Measurements from ENCODE around the gene NEAT1.

The NEAT1 gene

DNA sequence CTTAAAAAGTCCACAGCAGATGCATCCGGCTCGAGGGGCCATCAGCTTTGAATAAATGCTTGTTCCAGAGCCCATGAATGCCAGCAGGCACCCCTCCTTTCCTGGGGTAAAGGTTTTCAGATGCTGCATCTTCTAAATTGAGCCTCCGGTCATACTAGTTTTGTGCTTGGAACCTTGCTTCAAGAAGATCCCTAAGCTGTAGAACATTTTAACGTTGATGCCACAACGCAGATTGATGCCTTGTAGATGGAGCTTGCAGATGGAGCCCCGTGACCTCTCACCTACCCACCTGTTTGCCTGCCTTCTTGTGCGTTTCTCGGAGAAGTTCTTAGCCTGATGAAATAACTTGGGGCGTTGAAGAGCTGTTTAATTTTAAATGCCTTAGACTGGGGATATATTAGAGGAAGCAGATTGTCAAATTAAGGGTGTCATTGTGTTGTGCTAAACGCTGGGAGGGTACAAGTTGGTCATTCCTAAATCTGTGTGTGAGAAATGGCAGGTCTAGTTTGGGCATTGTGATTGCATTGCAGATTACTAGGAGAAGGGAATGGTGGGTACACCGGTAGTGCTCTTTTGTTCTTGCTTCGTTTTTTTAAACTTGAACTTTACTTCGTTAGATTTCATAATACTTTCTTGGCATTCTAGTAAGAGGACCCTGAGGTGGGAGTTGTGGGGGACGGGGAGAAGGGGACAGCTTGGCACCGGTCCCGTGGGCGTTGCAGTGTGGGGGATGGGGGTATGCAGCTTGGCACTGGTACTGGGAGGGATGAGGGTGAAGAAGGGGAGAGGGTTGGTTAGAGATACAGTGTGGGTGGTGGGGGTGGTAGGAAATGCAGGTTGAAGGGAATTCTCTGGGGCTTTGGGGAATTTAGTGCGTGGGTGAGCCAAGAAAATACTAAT, 1.9 kb downstream of the NEAT1 start:
- peak; percentile 35 to 83 (median 79) for DNase-seq

- peak; percentile 91 to 95 (median 92) for DNase-seq
Observed at GRCh38 chr11:65425105-65425970, 2.7 kb downstream of the NEAT1 start.

DNA sequence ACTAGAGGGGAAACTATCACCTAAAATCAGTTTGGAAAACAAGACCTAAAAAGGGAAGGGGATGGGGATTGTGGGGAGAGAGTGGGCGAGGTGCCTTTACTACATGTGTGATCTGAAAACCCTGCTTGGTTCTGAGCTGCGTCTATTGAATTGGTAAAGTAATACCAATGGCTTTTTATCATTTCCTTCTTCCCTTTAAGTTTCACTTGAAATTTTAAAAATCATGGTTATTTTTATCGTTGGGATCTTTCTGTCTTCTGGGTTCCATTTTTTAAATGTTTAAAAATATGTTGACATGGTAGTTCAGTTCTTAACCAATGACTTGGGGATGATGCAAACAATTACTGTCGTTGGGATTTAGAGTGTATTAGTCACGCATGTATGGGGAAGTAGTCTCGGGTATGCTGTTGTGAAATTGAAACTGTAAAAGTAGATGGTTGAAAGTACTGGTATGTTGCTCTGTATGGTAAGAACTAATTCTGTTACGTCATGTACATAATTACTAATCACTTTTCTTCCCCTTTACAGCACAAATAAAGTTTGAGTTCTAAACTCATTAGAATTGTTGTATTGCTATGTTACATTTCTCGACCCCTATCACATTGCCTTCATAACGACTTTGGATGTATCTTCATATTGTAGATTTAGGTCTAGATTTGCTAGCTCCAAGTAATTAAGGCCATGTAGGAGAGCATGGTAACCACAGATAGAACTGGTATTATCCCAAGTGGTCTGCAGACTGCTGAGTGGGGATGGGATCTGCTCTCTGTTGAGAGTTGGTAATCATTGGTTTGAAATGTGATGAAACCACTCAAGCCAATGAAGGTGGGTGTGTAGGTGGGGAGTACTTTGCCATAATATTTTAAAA, 3.6 kb downstream of the NEAT1 start:
- peak; percentile 77 to 97 (median 96) for DNase-seq

- DNase-seq: peak; percentile 66 to 75 (median 68)
Observed at GRCh38 chr11:65426839-65427690, 4.5 kb downstream of the NEAT1 start.

DNA sequence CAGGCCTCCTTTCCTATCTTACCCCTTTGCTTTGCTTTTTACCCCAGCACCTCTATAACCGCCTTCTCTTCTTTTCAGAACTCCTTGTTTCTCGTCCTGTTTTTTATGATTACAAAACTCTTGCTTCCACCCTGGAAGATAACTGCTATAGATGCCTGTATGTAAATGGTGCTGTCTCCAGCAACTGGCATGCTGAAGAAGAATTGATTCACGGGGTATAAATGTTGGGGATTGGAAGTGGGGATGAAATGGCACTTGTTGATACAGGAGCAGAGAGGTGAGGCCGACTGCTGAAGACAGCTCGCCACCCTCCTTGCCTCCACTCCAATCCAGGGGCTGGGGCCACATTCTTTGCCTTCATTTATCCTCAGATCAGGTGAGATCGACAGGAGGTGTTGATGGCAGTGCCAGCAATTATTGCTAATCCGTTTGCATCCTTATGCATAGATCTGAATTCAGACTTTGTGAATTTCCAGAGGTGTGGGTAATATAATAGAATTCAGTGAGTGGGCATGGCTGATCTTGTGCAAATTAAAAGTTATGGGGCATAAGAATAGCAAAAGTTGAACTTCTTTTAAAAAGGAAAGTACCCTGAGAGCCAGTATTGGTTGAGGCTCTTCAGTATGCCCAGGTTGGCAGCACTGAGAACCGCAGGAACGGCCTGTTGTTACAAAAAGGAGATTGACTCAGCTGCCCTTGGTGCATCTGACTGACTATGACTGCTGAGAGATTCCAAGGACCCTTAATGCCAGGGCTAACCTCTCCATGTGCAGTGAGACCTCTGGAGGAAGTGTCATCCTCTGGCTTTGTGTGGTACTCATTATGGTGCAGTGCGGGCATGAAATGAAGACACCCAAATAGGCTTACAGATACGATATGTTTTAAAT, 5.3 kb downstream of the NEAT1 start:
- peak; percentile 58 to 71 (median 61) for DNase-seq

DNA sequence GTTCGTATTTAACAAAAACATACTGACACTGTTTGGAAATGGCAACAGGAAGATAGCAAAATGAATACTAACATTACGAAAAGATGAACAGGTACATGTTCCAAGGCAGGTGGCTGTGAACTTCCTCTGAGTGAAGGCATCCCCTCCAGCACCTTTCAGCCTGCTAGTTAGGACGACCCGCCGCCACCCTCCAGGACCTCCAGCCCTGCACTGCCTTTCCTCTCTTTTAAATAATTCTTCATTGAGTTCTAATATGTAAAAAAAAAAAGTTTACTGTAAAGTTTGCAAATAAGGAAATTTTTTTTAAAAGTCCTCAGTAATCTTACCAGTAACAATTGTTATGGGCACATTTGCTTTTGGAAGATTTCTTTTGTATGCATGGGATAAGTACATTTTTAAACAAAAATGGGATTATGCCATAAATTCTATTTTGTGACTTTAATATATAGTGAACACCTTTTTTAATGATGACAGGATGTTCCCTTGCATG, 6.0 kb downstream of the NEAT1 start:
- peak in 1 of 3 donors; percentile 57 for DNase-seq

DNA sequence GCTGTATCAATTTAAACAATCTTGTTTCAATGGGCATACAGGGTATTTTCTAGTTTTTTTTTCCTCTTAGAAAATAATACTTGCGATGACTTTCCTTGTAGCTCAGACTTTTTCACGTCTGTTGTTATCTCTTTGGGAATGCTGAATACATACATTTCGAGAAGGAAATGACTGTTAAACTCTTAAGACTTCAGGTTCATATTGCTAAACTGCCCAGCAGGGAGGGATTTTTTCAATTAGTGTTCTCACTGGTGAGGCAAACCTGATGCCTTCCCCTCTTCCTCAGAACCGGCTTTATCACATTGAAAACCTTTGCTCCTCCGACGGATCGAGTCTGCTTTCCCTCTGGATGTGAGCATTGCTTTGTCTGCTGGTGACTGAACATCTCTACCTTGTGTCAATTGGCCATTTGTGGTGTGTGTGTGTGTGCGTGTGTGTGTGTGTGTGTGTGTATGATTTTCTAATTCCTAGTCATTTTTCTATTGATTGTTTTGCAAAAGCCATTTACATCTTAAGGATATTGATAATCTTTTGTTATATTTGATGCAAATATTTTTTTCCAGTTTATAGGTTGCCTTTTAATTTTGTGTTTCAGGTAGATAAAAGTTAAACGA, 6.6 kb downstream of the NEAT1 start:
- DNase-seq: peak; percentile 62 to 76 (median 63)

DNA sequence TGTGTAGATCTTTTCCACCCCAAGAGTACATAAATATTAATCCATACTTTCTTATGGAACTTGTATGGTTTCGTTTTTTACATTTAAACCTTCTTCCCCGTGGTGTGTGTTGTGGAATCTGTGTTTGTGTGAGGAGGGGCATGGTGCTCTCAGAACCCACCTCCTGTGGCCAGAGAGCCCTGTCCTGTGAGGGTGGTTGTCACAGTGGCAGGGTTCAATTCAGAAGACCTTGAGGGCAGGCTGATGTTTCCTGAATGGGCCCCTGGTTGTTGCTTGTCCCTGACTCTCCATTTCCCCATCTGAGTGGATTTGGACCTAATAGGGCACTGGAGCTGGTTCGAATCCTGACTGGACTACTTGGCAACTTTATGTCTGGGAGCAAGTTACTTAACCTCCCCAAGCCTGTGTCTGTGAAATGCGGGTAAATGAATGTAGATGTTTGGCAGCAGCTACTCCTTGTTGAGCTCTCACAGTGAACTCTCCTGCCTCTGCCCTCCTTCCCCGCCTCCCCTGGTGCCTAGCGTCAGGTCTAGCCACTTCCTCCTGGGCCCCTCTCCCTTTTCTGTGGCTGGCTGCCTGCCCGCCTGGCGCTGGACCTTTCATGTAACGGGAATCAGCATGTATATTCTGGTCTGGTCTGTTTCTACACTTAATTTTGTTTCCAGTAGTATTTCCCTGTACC, 7.3 kb downstream of the NEAT1 start:
- DNase-seq: peak; percentile 56 to 63 (median 61)

DNA sequence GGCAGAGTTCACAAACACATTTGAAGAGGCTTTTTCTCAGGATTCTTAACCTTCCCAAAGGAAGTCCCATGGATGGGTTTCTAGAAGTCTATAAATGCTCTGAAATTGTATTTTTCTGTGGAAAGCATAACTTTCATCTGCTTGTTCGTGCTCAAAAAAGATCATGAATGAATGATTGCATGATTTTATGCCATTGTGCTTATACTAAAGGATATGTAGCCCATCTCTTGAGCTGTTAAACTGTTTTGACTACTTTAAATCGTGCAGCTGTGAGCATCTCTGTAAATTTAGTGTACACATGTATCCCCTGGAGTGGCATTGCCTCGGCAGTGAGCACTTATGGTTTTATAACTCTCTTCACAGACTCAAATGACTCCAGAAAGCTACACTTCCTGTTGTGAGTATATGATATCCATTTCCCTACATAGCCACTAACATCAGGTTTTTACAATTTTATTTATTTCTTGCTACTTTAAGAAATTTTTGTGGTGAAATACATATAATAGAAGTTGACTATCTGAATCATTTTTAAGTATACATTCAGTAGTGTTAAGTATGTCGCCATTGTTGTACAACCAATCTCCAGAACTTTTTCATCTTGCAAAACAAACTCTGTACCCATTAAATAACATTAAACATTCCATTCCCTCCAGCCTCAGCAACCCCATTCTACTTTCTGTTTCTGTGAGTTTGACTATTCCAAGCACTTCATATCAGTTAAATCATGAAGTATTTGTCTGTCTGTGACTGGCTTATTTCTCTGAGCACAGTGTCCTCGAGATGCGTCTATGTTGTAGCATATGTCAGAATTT, 8.0 kb downstream of the NEAT1 start:
- DNase-seq: peak; percentile 47 to 67 (median 54)

DNA sequence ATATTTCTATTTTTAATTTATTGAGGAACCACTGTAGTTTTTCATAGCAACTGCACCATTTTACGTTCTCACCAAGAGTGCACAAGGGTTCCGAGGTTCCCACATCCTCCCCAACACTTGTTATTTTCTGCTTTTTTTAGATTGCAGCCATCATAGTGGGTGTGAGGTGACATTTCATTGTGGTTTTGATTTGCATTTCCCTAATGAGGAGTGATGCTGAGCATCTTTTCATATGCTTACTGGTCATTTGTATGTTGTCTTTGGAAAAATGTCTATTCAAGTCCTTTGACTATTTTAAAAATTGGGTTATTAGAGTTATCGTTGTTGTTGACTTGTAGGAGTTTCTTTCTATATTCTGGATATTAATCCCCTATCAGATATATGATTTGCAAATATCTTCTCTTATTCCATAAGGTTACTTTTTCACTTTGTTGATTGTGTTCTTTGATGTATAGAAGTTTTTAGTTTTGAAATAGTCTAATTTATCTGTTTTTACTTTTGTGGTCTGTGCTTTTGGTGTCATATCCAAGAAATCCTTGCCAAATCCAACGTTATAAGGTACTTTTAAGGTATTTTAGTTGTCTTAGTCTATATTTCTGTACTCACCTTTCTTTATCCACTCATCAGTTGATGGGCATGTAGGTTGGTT, 9.0 kb downstream of the NEAT1 start:
- peak; percentile 38 to 70 (median 42) for DNase-seq

DNA sequence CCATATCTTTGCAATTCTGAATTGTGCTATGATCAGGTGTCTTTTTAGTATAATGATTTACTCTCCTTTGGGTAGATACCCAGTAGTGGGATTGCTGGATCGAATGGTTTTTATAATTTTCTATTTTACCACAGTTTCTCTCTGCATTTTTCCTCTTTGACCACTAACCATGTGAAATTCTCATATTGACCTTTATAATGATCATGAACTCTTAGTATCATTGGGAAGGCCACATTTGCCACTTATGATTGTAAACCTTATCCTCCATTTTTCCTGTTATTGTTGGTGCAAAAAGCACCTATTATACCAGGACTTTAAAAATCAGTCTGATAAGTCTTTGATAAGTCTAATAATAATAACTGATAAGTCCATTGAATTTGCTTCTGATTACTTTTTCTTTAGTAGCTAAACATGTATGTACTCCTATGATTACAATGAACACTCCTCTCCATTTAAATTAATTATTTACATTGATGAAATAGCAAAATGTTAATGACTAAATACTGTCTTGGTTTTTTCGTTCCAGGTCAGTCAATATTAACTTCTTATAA, 9.6 kb downstream of the NEAT1 start:
- DNase-seq: peak in 2 of 3 donors; percentile 7 to 23

DNA sequence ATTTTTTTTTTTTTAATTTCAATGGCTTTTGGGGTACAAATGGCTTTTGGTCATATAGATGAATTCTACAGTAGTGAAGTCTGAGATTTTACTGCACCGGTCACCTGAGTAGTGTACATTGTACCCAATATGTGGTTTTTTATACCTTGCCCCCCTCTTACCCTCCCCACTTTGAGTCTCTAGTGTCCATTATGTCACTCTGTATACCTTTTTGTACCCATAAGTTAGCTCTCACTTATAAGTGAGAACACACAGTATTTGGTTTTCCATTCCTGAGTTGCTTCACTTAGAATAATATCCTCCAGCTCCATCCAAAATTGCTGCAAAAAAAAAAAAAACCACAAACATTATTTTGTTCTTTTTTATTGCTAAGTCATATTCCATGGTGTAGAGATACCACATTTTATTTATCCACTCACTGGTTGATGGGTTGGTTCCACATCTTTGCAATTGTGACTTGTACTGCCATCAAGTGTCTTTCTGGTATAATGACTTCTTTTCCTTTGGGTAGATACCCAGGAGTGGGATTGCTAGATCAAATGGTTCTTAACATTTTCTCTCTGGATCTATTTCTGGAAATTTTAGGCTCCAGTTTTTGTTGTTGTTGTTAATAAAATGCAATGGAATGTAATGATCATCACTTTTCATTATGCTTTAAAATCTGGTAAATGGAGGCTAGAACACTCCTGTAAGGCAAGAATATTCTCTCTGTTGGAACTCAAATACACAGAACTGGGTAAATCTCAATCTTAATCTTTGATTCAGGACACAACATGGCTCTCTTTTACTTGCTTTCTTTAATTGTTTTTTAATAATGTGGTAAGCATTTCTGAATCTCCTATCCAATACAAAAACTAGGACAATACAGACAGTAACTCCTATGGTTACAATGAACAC, 10.3 kb downstream of the NEAT1 start:
- DNase-seq: peak; percentile 44 to 67 (median 56)

DNA sequence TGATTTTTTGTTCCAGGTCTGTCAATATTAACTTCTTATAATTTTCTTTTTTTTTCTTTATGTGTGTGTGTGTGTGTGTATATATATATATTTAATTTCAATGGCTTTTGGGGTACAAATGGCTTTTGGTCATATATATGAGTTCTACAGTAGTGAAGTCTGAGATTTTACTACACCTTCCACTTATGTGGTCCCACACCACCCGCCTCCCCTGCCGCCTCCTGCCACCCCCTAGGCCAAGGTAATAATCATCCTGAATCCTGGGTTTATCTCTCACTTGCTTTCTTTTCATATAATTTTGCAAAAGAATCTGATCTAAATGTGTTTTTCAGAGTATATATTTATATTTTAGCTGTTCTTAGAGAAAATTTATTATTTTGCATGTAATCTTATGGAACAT, 11.1 kb downstream of the NEAT1 start:
- no peak for DNase-seq

- DNase-seq: peak in 2 of 3 donors; percentile 7 to 32
Observed at GRCh38 chr11:65434057-65434666, 11.6 kb downstream of the NEAT1 start.

DNA sequence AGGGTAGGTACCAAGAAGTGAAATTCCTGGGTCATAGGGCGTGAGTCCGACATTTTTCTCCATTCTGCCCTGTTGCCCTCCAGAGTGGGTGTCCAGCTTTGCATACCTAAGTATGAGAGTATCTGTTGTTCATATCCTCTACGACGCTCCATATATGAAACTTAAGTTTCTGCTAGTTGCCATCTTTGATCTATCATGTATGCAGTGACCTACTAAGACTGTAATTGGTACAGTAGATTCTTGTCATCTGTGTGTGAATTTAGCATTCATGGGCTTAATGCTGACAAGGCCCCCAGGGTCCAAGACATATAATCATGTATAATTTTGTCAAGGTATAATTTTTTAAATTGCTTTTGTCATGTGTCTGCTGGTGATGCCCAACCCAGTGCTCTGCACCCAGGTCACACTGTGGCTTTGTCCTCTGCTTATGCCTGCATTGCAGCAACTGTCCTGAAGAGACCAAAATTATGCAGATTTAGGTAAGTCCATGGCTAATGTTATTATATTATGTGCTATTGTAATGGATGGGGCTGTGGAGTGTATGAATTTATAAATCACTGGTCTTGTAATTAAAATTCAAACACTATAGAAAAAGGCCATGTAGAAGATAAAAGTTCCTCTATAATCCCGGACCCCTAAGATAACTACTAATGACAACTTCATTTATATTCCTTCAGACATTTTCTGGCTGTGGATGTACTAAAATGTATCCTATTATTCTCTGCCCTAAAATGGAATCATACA, 12.2 kb downstream of the NEAT1 start:
- DNase-seq: peak in 2 of 3 donors; percentile 5 to 31

Measured in suppressor macrophage treated with lipopolysaccharide for 1 hour (primary cell).